AG04449 (cell line): ENCODE measurements around the gene HTR2C.

ENCODE experiments used
- CTCF ChIA-PET: fragments of 350-600 bp; formaldehyde crosslinking; extraction: SDS; loops from one replicate; lab custom pipeline; 2021; ENCODE audit warnings: antibody characterized with exemption; lab: Yijun Ruan, JAX
- POLR2A ChIA-PET: fragments of 400-600, 350-600 bp; formaldehyde crosslinking; extraction: SDS; loops from one replicate; lab custom pipeline; 2020; ENCODE audit warnings: antibody characterized with exemption, inconsistent platforms; lab: Yijun Ruan, JAX
- DNase-seq: peaks from one replicate; pipeline ENCODE4 v3.0.0-alpha.2; 2010; ENCODE audit warnings: low read depth, low spot score
- H3K4me3 ChIP-seq: 2 replicates; pipeline ENCODE4 v1.5.1; 2011; ENCODE audit warnings: low read depth, mild to moderate bottlenecking, control low read depth, low read length
- CTCF ChIP-seq: IDR thresholded peaks from one replicate; pipeline ENCODE4 v1.5.1; 2011; ENCODE audit warnings: mild to moderate bottlenecking, moderate library complexity, low read length, control low read depth, inconsistent platforms; ENCODE audit not compliant: insufficient read depth; ENCODE audit errors: missing control alignments

The HTR2C gene

GRCh38 chrX:114952696-114953095, 368.8 kb downstream of the HTR2C start:
- POLR2A ChIA-PET, result no interaction called here
- CTCF ChIA-PET, result no interaction called here

More at GRCh38 chrX:114952696-114953095, 368.8 kb downstream of the HTR2C start:
- no peak overlapping the region for H3K4me3 ChIP-seq
- no peak for DNase-seq
- no peak for TF ChIP-seq CTCF
